Measurements from ENCODE around the gene DNAL4. TPM values are rescaled to one million over a fixed set of nuclear protein-coding genes. Genes with fewer than 3 reads are reported as not detected.

The DNAL4 gene
- total and polyA plus RNA-seq, 10 of the 15 experiments (the other 5 are each of a cell fraction or from before 2014, with no cell fraction given), result 0.35 to 8.5 (median 6.3) TPM; not detected in 1

DNA sequence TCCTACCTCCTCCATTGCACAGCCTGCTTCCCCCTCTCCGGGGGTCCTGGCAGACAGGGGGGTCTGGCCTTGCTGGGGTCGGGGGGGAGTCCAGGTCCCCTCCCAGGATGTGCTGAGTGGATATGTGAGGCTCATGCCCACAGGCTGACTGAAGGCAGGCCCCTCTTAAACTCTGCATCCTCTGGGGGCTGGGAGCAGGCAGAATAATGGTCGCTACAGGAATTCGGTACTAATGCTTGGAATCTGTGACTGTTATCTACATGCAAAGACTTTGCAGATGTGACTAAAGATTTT, 36.5 kb downstream of the DNAL4 start:
- POLR2A ChIA-PET, result interaction anchor here (0.6 to 3.3 kb wide), 4 partner anchors 8 to 176 kb away, joined by 3 to 15 read pairs (median 4); no protein-coding TSS in a partner anchor
- Histone ChIP-seq H3K36me3 (ENCODE audit: control insufficient read depth in 2 of 2, insufficient read depth in 2 of 2, low read length in 1 of 2) (no peaks in the 10 kb centered on the region; a peak in 1 of 4 replicates), H3K27ac (ENCODE audit: control insufficient read depth, insufficient read depth) (peak overlapping the region; percentile 71; the same call in 1 of the 2 replicates), H3K4me3 (peak overlapping the region; percentile 76), H3K4me1 (ENCODE audit: control insufficient read depth, insufficient read depth, low read length) (peaks cover 34% of the 10 kb centered on the region), H3K27me3 (replicated peaks in 1 of 2; ENCODE audit: control insufficient read depth in 2 of 2, insufficient read depth in 2 of 2, low read length in 1 of 2) (no peaks in the 10 kb centered on the region), H3K4me2 (ENCODE audit: control insufficient read depth, insufficient read depth) (peak overlapping the region; percentile 90), H3K79me2 (ENCODE audit: control insufficient read depth, insufficient read depth, low read length) (peaks cover 42% of the 10 kb centered on the region), H4K20me1 (ENCODE audit: control insufficient read depth, insufficient read depth) (no peaks in the 10 kb centered on the region), H3K9ac (ENCODE audit: control insufficient read depth, insufficient read depth, low read length) (peak overlapping the region; percentile 82), H3K9me3 (replicated peaks; ENCODE audit: control insufficient read depth, insufficient read depth, low read length) (no peaks in the 10 kb centered on the region), H2AFZ (ENCODE audit: control insufficient read depth, low read depth, low read length) (no peak overlapping the region)
- 53% methylated on average over 4 of the region's 4 CpGs for WGBS (ENCODE audit: insufficient coverage, insufficient replicate concordance, low lambda C conversion rate, missing lambda C conversion rate)
- RAD21 ChIA-PET (ENCODE audit: unreplicated experiment), result interaction anchor here (2.0 kb wide), 1 partner anchor 12 kb away, joined by 5 read pairs; no protein-coding TSS in a partner anchor
- SMC1A ChIA-PET (ENCODE audit: uncharacterized antibody, unreplicated experiment), result interaction anchor here (2.0 kb wide), 1 partner anchor 12 kb away, joined by 5 read pairs; no protein-coding TSS in a partner anchor
- CTCF ChIA-PET, result interaction anchor here (1.0 to 7.5 kb wide), 4 partner anchors 9 to 25 kb away, joined by 3 to 42 read pairs (median 4); no protein-coding TSS in a partner anchor
- no peak for FAIRE-seq
- in situ Hi-C loops (cut with MboI), result no loop called here
- no peak for DNase-seq (ENCODE audit: low read depth, low spot score)
- BruUV-seq (replicated peaks), result no TSS peak
- intact Hi-C loops (cut with micrococcal nuclease; ENCODE audit: unreplicated experiment), result loop anchor here (10.0 kb wide), 1 partner anchor 913 kb away; the partner anchor contains the start of genes ANKRD54 and EIF3L
- ATAC-seq, result no peak
- TF ChIP-seq KLF5 (IDR thresholded peaks at IDR 0.05; ENCODE audit: partially characterized antibody), result no peak
- TF ChIP-seq SIX5 (IDR thresholded peaks at IDR 0.05; ENCODE audit: low read depth, low read length, severe bottlenecking), result no peak
- no peak for TF ChIP-seq RBBP5 (conservative IDR thresholded peaks at IDR 0.05)
- TF ChIP-seq POLR2A (IDR thresholded peaks at IDR 0.05; ENCODE audit: low read depth, low read length), result no peak
- TF ChIP-seq POLR2AphosphoS2 (IDR thresholded peaks at IDR 0.05; ENCODE audit: low read depth, low read length), result no peak
- TF ChIP-seq, protein P1, sequence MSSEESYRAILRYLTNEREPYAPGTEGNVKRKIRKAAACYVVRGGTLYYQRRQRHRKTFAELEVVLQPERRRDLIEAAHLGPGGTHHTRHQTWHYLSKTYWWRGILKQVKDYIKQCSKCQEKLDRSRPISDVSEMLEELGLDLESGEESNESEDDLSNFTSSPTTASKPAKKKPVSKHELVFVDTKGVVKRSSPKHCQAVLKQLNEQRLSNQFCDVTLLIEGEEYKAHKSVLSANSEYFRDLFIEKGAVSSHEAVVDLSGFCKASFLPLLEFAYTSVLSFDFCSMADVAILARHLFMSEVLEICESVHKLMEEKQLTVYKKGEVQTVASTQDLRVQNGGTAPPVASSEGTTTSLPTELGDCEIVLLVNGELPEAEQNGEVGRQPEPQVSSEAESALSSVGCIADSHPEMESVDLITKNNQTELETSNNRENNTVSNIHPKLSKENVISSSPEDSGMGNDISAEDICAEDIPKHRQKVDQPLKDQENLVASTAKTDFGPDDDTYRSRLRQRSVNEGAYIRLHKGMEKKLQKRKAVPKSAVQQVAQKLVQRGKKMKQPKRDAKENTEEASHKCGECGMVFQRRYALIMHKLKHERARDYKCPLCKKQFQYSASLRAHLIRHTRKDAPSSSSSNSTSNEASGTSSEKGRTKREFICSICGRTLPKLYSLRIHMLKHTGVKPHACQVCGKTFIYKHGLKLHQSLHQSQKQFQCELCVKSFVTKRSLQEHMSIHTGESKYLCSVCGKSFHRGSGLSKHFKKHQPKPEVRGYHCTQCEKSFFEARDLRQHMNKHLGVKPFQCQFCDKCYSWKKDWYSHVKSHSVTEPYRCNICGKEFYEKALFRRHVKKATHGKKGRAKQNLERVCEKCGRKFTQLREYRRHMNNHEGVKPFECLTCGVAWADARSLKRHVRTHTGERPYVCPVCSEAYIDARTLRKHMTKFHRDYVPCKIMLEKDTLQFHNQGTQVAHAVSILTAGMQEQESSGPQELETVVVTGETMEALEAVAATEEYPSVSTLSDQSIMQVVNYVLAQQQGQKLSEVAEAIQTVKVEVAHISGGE (CRISPR knock-in tag; IDR thresholded peaks at IDR 0.05), result no peak
- no peak for TF ChIP-seq GATAD2B (conservative IDR thresholded peaks at IDR 0.05; ENCODE audit: low read depth)
- TF ChIP-seq MTA3 (IDR thresholded peaks at IDR 0.05; ENCODE audit: borderline replicate concordance, low read length), result no peak
- no peak for TF ChIP-seq STAT1 (conservative IDR thresholded peaks at IDR 0.05)
- no peak for TF ChIP-seq FOXM1 (IDR thresholded peaks at IDR 0.05; ENCODE audit: low read depth, low read length)
- TF ChIP-seq HDGF (IDR thresholded peaks at IDR 0.05), result no peak
- no peak for TF ChIP-seq JUND (IDR thresholded peaks at IDR 0.05; ENCODE audit: low read depth, low read length)
- no peak for TF ChIP-seq ASH2L (IDR thresholded peaks at IDR 0.05; ENCODE audit: borderline replicate concordance, low read depth)
- TF ChIP-seq, protein P2, sequence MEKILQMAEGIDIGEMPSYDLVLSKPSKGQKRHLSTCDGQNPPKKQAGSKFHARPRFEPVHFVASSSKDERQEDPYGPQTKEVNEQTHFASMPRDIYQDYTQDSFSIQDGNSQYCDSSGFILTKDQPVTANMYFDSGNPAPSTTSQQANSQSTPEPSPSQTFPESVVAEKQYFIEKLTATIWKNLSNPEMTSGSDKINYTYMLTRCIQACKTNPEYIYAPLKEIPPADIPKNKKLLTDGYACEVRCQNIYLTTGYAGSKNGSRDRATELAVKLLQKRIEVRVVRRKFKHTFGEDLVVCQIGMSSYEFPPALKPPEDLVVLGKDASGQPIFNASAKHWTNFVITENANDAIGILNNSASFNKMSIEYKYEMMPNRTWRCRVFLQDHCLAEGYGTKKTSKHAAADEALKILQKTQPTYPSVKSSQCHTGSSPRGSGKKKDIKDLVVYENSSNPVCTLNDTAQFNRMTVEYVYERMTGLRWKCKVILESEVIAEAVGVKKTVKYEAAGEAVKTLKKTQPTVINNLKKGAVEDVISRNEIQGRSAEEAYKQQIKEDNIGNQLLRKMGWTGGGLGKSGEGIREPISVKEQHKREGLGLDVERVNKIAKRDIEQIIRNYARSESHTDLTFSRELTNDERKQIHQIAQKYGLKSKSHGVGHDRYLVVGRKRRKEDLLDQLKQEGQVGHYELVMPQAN (conservative IDR thresholded peaks at IDR 0.05), result no peak
- no peak for TF ChIP-seq NBN (IDR thresholded peaks at IDR 0.05)
- no peak for TF ChIP-seq RAD51 (IDR thresholded peaks at IDR 0.05)
